HG03520 (cell line): ENCODE results near the gene TCAIM.

Experiments used
- ATAC-seq: cut with Tn5 transposase; IDR thresholded peaks from one replicate; pipeline ENCODE4 v1.9.1; 2021; ENCODE audit warnings: mild to moderate bottlenecking, moderate library complexity; ENCODE audit not compliant: unreplicated experiment

TCAIM gene

GRCh38 chr3:44442596-44443309 is 104.2 kb downstream of the TCAIM start:
- ATAC-seq = no peak

- no peak for ATAC-seq
Observed at GRCh38 chr3:44444437-44444836, 105.9 kb downstream of the TCAIM start.

- ATAC-seq = no peak
Observed at GRCh38 chr3:44444896-44445691, 106.5 kb downstream of the TCAIM start.

- ATAC-seq = no peak
Observed at GRCh38 chr3:44445786-44446185, 107.2 kb downstream of the TCAIM start.

GRCh38 chr3:44446929-44447328 is 108.4 kb downstream of the TCAIM start:
- no peak for ATAC-seq

GRCh38 chr3:44451441-44451840 is 112.9 kb downstream of the TCAIM start:
- no peak for ATAC-seq

- no peak for ATAC-seq
Observed at GRCh38 chr3:44454258-44454657, 115.7 kb downstream of the TCAIM start.

- ATAC-seq = no peak
Observed at GRCh38 chr3:44455318-44455717, 116.8 kb downstream of the TCAIM start.
